GM12801 (cell line): ENCODE measurements around the gene ELFN1.

Source experiments
- TF ChIP-seq, protein P1 (sequence below): IDR thresholded peaks from one replicate; pipeline ENCODE4 v1.5.1; 2011; ENCODE audit warnings: control low read depth; ENCODE audit not compliant: insufficient read length; ENCODE audit errors: extremely low read depth

ELFN1 gene

DNA sequence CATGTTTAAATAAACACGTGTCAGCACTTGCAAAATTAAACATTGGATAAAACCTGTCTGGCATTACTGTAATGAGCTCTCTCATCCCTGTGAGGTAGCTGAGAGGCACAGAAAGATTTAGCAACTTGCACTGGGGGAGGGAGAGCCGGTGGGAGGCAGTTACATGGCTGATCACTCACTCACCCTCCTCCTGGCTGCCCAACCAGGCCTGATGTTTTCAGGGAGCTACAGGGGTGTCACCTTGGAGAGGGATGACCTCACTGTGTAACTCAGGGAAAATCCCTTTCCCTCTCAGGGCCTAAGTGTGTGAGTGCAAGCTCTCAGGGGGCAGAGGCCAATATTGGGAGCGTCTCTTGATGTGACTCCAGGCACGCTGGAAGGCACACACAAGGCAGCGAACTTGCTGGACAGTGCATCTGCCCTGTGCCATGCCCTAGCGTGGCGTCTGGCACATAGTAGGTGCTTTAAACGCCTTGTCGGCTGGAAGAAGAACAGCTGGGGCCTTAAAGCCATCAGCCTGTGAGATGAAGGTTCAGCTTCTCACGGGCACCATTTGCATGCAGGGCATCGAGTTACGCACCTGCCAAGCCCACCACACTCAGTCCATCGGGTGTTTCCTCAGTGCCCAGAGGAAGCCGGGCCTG is 51.1 kb downstream of the ELFN1 start:
- TF ChIP-seq, protein P1, sequence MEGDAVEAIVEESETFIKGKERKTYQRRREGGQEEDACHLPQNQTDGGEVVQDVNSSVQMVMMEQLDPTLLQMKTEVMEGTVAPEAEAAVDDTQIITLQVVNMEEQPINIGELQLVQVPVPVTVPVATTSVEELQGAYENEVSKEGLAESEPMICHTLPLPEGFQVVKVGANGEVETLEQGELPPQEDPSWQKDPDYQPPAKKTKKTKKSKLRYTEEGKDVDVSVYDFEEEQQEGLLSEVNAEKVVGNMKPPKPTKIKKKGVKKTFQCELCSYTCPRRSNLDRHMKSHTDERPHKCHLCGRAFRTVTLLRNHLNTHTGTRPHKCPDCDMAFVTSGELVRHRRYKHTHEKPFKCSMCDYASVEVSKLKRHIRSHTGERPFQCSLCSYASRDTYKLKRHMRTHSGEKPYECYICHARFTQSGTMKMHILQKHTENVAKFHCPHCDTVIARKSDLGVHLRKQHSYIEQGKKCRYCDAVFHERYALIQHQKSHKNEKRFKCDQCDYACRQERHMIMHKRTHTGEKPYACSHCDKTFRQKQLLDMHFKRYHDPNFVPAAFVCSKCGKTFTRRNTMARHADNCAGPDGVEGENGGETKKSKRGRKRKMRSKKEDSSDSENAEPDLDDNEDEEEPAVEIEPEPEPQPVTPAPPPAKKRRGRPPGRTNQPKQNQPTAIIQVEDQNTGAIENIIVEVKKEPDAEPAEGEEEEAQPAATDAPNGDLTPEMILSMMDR: no peak

- TF ChIP-seq, protein P1: no peak
These were observed 53.2 kb downstream of the ELFN1 start for GRCh38 chr7:1723254-1723653.

- TF ChIP-seq, protein P1: no peak
These were observed 54.2 kb downstream of the ELFN1 start for GRCh38 chr7:1724118-1724910.

DNA sequence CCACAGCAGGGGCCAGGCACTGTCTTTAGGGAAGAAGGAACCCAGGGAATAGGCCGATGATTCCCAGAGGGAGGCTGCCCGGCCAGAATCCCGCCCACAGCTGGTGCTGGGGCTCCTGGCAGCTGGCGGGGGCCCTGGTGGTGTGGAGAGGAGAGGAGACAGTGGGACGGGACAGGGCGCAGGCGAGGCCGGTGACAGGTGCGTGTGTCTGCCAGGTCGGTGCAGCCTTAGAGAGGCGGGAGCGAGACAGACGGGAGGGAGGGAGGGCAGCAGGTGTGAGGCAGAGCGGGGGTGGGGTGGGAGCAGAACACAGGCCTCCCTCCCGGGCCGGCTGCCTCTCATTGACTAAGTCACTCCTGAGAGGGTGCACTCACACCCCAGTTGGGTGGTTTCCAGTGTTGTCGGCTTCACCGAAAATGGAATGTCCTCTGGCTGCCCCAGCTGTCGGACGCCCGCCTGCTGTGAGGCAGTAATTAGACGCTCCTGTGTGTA is 55.2 kb downstream of the ELFN1 start:
- TF ChIP-seq, protein P1: no peak

GRCh38 chr7:1725766-1726630 is 55.9 kb downstream of the ELFN1 start:
- TF ChIP-seq, protein P1: no peak

DNA sequence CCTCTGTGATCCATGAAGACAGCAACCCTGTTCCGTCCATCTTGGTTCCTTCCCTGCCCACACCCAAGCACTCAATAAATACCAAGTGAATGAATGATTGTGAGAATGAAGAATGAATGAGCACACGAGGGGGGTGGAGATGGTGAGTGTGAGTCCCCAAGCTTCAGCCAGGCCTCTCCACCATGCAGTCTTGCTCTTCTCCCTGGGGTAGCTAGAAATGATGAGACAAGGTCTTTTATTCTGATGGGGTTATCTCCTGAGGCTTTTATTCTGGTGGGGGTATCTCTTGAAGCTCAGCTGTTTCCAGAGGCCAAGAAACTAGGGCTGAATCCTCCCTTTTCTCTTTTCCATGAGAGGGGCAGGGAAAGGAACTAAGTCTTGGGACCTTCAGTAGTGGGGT is 57.0 kb downstream of the ELFN1 start:
- TF ChIP-seq, protein P1: no peak
